Brain microvascular endothelial cell (primary cell): ENCODE data around the gene HS2ST1.

Experiments used
- DNase-seq: peaks from one replicate; pipeline ENCODE4 v3.0.0-alpha.2; 2020
- H3K27ac ChIP-seq: fragments of 250-450 bp; sonication (Bioruptor Pico); 2 replicates; pipeline ENCODE4 v1.5.1; 2020; ENCODE audit warnings: mild to moderate bottlenecking, moderate library complexity
- H3K27me3 ChIP-seq: fragments of 250-450 bp; sonication (Bioruptor Pico); replicated peaks from 2 replicates; pipeline ENCODE4 v1.5.1; 2020; ENCODE audit warnings: mild to moderate bottlenecking
- H3K36me3 ChIP-seq: fragments of 250-450 bp; sonication (Bioruptor Pico); replicated peaks from 2 replicates; pipeline ENCODE4 v1.5.1; 2020; ENCODE audit warnings: mild to moderate bottlenecking
- H3K4me3 ChIP-seq: 2 replicates; pipeline ENCODE4 v1.5.1; 2011; ENCODE audit warnings: low read depth, mild to moderate bottlenecking, control low read depth, low read length, moderate library complexity
- in situ Hi-C: cut with HindIII; loops from 2 replicates; pipeline ENCODE4 v1.10.0; 2017; ENCODE audit warnings: low sequenced_read_pairs, low pct_ligation_motif_present
- TF ChIP-seq, protein P1 (sequence below): IDR thresholded peaks from 2 replicates; pipeline ENCODE4 v1.5.1; 2011; ENCODE audit warnings: low read depth, mild to moderate bottlenecking, moderate library complexity, low read length, control low read depth, inconsistent platforms; ENCODE audit errors: missing control alignments

Gene HS2ST1

DNA sequence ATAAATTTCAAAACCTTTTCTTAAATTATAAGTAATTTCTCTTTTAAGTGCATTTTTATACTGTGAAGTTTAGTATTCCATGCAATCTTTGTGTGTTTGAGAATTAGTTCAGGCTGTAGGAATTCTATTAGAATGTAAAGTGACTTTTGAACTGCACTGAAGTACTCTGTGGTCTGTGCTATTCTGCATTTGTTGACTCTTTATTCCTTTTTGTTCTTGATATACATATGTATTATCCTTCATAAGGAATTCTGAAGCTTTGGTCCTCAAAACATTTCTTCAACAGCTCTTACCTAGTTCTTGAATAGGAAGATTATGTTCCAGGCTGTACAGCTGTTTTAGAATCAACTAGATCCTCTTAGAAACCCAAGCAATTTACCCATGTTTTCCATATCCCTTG lies 158.0 kb downstream of the HS2ST1 start:
- Histone ChIP-seq H3K27ac (no peak overlapping the region), H3K4me3 (no peak overlapping the region), H3K36me3 (no peaks in the 10 kb centered on the region), H3K27me3 (no peaks in the 10 kb centered on the region)
- no peak for DNase-seq
- TF ChIP-seq, protein P1, sequence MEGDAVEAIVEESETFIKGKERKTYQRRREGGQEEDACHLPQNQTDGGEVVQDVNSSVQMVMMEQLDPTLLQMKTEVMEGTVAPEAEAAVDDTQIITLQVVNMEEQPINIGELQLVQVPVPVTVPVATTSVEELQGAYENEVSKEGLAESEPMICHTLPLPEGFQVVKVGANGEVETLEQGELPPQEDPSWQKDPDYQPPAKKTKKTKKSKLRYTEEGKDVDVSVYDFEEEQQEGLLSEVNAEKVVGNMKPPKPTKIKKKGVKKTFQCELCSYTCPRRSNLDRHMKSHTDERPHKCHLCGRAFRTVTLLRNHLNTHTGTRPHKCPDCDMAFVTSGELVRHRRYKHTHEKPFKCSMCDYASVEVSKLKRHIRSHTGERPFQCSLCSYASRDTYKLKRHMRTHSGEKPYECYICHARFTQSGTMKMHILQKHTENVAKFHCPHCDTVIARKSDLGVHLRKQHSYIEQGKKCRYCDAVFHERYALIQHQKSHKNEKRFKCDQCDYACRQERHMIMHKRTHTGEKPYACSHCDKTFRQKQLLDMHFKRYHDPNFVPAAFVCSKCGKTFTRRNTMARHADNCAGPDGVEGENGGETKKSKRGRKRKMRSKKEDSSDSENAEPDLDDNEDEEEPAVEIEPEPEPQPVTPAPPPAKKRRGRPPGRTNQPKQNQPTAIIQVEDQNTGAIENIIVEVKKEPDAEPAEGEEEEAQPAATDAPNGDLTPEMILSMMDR: no peak
- in situ Hi-C loops: no loop called here

DNA sequence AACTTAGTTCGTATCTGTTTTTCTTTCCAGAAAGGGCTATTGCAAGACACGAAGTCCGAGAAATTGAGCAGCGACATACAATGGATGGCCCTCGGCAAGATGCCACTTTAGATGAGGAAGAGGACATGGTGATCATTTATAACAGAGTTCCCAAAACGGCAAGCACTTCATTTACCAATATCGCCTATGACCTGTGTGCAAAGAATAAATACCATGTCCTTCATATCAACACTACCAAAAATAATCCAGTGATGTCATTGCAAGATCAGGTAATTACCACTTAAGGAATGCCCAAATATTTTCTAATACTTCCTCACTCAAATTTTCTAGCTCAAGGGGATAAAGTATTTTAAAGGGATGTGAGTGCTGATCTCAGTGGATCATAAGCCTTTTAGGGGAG lies 158.5 kb downstream of the HS2ST1 start:
- Histone ChIP-seq H3K27me3 (no peaks in the 10 kb centered on the region), H3K4me3 (no peak overlapping the region), H3K36me3 (no peaks in the 10 kb centered on the region), H3K27ac (no peak overlapping the region)
- in situ Hi-C loops: no loop called here
- DNase-seq: no peak
- TF ChIP-seq, protein P1: no peak

DNA sequence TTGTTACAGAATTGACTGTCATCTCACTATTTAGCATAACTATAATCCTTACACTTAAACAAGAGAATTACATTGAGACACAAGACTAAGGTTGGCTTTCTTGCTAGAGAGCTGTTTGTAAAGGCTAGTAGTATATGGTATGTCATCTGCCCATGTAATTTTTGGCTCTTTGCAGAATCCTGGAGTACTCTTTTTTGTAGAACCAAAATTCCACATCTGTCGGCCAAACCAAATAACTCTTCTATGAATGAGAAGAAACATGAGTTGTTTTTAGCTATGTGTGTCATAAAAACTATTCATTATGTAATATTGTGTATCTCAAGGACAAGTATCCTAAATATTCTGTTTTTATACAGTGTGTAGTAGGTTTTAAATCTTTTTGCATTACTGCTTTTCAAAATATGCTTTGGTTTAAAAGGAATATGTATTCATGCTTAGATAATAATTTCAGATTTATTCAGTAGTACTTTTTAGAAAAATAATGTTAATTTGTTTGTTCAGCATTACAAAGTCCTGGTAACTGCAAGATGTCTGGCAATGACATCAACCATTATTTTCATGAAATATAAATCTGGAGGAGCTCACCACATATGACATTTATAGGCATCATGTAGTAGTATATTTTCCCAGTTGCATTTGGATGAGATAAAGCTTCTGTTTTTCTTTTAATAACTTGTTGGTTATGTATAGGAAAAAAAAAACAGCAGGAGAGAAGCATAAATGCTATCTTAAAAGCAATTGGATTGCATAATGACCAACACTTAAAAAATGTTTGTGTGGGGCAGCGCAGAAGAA lies 159.8 kb downstream of the HS2ST1 start:
- Histone ChIP-seq H3K4me3 (no peak overlapping the region), H3K27ac (no peak overlapping the region), H3K27me3 (no peaks in the 10 kb centered on the region), H3K36me3 (no peaks in the 10 kb centered on the region)
- TF ChIP-seq, protein P1: no peak
- in situ Hi-C loops: no loop called here
- no peak for DNase-seq

DNA sequence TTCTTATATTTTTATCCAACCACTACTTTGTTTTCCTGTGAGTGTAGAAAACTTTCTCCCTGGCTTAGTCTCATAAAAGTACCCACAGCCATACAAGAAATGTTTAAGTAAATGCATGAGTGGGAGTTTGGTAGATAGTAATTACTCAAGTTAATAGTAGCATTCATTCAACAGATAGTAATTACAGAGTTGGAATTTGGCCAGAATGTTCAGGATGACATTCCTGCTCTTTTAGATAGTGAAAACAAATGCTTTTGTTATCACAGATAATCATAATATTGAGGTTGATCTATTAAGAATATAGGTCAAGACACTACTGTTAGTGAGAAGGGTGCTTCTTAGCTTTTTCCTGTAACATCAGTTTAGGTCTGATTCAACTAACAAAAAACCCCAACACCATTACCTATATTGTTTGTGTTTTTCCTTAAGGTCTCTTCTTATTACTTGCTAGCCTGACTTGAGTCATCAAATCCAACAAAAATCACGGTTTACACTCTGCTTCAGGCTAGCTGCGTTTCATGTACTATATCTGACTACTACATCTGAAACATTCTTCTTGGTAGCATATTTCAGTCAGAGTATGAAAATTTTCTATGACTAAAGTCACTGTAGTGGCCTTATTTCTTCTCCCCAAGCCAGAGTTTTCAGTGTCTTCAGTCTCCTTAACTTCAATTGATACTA lies 163.7 kb downstream of the HS2ST1 start:
- no peak overlapping the region for H3K27ac ChIP-seq
- no peaks in the 10 kb centered on the region for H3K36me3 ChIP-seq
- DNase-seq: no peak
- in situ Hi-C loops: no loop called here
- no peaks in the 10 kb centered on the region for H3K27me3 ChIP-seq
- TF ChIP-seq, protein P1: no peak
- no peak overlapping the region for H3K4me3 ChIP-seq

DNA sequence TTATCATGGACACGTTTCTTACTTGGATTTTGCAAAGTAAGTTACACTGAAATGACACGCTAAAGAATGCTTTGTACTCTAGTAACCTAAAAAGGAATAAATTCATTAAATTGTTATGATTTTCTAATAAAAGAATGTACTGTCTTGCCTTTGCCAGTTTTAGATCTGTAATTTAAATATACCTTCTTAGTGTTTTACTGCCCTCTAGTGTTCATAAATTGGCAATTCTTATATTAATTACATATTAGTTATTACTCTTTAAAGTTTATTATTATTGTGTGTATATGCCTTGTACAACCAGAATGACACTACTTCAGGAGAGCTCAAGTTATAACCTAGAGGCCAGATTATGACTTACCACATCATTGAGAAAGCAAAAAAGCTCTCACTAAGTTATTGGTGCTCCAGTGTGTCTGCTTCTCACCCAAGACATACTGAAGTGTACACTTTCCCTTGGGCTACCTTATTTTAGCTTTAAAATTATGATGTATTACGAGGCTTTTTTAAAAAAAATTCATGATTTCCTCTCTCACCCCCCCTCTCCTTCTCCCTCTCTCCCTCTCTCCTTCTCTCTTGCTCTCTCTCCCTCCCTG lies 169.9 kb downstream of the HS2ST1 start:
- TF ChIP-seq, protein P1: no peak
- Histone ChIP-seq H3K27ac (no peak overlapping the region), H3K27me3 (no peaks in the 10 kb centered on the region), H3K4me3 (no peak overlapping the region), H3K36me3 (no peaks in the 10 kb centered on the region)
- in situ Hi-C loops: no loop called here
- DNase-seq: no peak
